GM19240 (cell line): Measurements from ENCODE around the gene TTC34.
"Not testable (repeated sequence)": the region's sequence is repeated elsewhere in the genome, so short reads cannot be mapped to it uniquely, and the experiment has no call there.

ENCODE experiments used
- DNase-seq: peaks from one replicate; pipeline ENCODE4 v3.0.0; 2011; ENCODE audit warnings: low spot score; ENCODE audit not compliant: insufficient read length

Gene TTC34

GRCh38 chr1:2799811-2800663 is 1.5 kb downstream of the TTC34 start:
- DNase-seq, result no peak

GRCh38 chr1:2798958-2799357 is 2.5 kb downstream of the TTC34 start:
- DNase-seq, result not testable (repeated sequence)

GRCh38 chr1:2797741-2798016 is 3.8 kb downstream of the TTC34 start:
- no peak for DNase-seq

- DNase-seq, result no peak
These were observed 4.4 kb downstream of the TTC34 start for GRCh38 chr1:2796890-2797740.

GRCh38 chr1:2795926-2796325 is 5.6 kb downstream of the TTC34 start:
- DNase-seq, result no peak

GRCh38 chr1:2791027-2791760 is 10.3 kb downstream of the TTC34 start:
- DNase-seq, result no peak

- no peak for DNase-seq
These were observed 11.4 kb downstream of the TTC34 start for GRCh38 chr1:2789986-2790581.

- no peak for DNase-seq
These were observed 12.1 kb downstream of the TTC34 start for GRCh38 chr1:2789164-2789985.

GRCh38 chr1:2788506-2789163 is 12.9 kb downstream of the TTC34 start:
- DNase-seq, result no peak

- DNase-seq, result no peak
These were observed 14.2 kb downstream of the TTC34 start for GRCh38 chr1:2787163-2787911.

- DNase-seq, result peak; percentile 57
These were observed 14.9 kb downstream of the TTC34 start for GRCh38 chr1:2786329-2787162.

- DNase-seq, result no peak
These were observed 15.7 kb downstream of the TTC34 start for GRCh38 chr1:2785631-2786328.

- no peak for DNase-seq
These were observed 16.5 kb downstream of the TTC34 start for GRCh38 chr1:2784854-2785630.

GRCh38 chr1:2783435-2784397 is 17.8 kb downstream of the TTC34 start:
- no peak for DNase-seq

GRCh38 chr1:2783069-2783434 is 18.4 kb downstream of the TTC34 start:
- DNase-seq, result no peak

- DNase-seq, result no peak
These were observed 19.9 kb downstream of the TTC34 start for GRCh38 chr1:2781627-2782026.
